GM12891 (cell line): ENCODE results near the gene MSX2. TPM values are rescaled to one million over a fixed set of nuclear protein-coding genes. Genes with fewer than 3 reads are reported as not detected.

Experiments
- DNase-seq: peaks from one replicate; pipeline ENCODE4 v3.0.0; 2011; ENCODE audit warnings: low spot score; ENCODE audit not compliant: insufficient read length
- FAIRE-seq: peaks from 2 replicates; lab custom pipeline; 2011; peaks lifted over from hg19 to GRCh38; lab: Jason Lieb, UNC
- PAX5 ChIP-seq: IDR thresholded peaks from 2 replicates; pipeline ENCODE4 v1.6.1; 2011; ENCODE audit warnings: low read length, moderate library complexity, mild to moderate bottlenecking; ENCODE audit not compliant: insufficient read depth, severe bottlenecking
- POLR2A ChIP-seq: IDR thresholded peaks from 2 replicates; pipeline ENCODE4 v1.6.1; 2011; ENCODE audit warnings: low read depth, low read length, control low read depth
- POLR2AphosphoS5 ChIP-seq: IDR thresholded peaks from 2 replicates; pipeline ENCODE4 v1.6.1; 2011; ENCODE audit warnings: low read depth, low read length, control low read depth
- POU2F2 ChIP-seq: IDR thresholded peaks from 2 replicates; pipeline ENCODE4 v1.6.1; 2011; ENCODE audit warnings: low read depth, mild to moderate bottlenecking, control low read depth, low read length, moderate library complexity
- SPI1 ChIP-seq: IDR thresholded peaks from 2 replicates; pipeline ENCODE4 v1.6.1; 2011; ENCODE audit warnings: low read depth, low read length, control low read depth
- TAF1 ChIP-seq: IDR thresholded peaks from 2 replicates; pipeline ENCODE4 v1.6.1; 2011; ENCODE audit warnings: low read depth, low read length, control low read depth
- polyA plus RNA-seq: library from polyadenylated mRNA; unstranded; fragments of >200 nt; gene quantifications from one replicate; pipeline ENCODE4 v1.2.1, GENCODE V29; 2012; ENCODE audit warnings: low read depth, missing spikeins, inconsistent platforms; ENCODE audit not compliant: missing spikeins

Gene MSX2
- not detected for polyA plus RNA-seq

DNA sequence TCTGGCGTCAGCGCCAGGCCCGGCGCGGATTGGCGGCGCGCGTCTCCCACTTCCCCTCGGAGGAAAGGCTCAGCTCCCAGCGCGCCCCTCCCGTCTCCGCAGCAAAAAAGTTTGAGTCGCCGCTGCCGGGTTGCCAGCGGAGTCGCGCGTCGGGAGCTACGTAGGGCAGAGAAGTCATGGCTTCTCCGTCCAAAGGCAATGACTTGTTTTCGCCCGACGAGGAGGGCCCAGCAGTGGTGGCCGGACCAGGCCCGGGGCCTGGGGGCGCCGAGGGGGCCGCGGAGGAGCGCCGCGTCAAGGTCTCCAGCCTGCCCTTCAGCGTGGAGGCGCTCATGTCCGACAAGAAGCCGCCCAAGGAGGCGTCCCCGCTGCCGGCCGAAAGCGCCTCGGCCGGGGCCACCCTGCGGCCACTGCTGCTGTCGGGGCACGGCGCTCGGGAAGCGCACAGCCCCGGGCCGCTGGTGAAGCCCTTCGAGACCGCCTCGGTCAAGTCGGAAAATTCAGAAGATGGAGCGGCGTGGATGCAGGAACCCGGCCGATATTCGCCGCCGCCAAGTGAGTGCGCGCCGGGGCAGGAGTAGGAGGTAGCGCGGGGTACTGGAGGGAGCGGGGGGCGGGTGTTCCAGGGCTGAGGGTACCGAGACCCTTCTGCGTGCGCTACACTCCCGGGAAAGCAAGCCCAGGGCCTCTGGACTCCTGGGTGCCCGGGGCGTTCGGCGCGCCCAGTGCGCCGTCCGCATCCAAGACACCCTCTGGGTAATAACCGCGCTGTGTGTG, at the start of gene MSX2:
MSX2 (plus strand) TSS at position 99 of the 777 bp plus-strand sequence; CDS start at position 177, 78 bp downstream.
- no peak for DNase-seq
- TF ChIP-seq POLR2A (no peak), SPI1 (no peak), PAX5 (no peak), POLR2AphosphoS5 (no peak)
- FAIRE-seq: no peak

DNA sequence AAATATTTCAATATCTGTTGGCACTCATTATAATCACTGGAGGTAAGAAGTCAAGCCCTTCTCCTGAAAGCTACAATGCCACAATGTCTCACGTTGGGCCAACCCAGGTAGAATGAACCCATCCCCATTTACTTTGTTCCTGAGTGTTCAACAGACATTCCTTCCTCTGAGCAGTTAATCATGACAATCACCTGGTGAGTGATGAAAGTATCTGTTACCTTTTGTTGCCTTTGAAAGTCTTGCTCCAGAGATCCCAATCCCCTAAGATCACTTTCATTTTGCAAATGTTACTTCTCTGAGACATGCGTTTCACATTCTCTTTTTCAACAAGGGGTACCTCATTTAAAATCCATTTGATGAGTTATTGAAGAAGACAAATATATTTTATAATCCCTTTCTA, 49.3 kb upstream of the MSX2 start:
- FAIRE-seq (no peak), DNase-seq (no peak)
- no peak for TF ChIP-seq POLR2AphosphoS5
- no peak for TF ChIP-seq POU2F2
- TF ChIP-seq POLR2A: no peak
- TF ChIP-seq PAX5: no peak
- TF ChIP-seq TAF1: no peak
- no peak for TF ChIP-seq SPI1

DNA sequence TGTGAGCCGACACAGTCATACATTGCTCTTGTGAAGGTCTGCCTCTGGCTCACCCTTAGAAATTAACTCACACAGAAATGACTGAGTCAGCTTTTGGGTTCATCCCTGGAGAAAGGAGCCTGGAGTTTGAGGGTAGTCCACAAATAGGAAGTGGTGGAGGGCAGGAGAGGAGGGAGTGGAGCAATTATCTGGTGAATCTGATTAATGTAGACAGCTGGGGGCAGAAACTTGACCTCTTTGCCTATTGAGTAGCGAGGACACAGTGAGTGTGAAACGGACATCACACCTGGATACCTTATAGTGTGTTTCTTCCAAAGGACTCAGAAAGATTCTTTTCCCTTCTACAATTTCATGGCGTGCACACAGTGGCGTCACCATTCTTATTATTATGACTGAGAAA, 48.5 kb upstream of the MSX2 start:
- FAIRE-seq: no peak
- no peak for DNase-seq
- TF ChIP-seq POU2F2 (no peak), POLR2AphosphoS5 (no peak), TAF1 (no peak), PAX5 (no peak), POLR2A (no peak), SPI1 (no peak)

DNA sequence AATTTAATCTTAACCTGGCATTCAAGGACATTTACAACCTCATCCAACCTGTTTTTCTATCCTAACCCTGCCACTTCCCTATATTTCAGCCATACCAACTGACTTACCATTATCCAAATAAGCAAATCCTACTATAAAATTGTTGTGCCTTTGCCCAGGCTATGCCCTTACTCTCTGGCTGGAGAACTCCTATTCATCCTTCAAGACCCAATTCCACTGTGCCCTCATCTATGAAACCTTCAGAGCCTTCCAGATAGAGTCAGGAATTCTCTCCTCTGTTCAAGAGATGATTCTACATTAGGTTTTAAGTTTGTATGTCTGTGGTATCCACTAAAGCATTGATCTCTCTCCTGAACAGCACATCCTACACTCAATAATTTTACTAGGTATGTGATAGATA, 46.3 kb upstream of the MSX2 start:
- TF ChIP-seq POLR2AphosphoS5 (no peak), POLR2A (no peak), POU2F2 (no peak), PAX5 (no peak)
- FAIRE-seq (no peak), DNase-seq (no peak)

DNA sequence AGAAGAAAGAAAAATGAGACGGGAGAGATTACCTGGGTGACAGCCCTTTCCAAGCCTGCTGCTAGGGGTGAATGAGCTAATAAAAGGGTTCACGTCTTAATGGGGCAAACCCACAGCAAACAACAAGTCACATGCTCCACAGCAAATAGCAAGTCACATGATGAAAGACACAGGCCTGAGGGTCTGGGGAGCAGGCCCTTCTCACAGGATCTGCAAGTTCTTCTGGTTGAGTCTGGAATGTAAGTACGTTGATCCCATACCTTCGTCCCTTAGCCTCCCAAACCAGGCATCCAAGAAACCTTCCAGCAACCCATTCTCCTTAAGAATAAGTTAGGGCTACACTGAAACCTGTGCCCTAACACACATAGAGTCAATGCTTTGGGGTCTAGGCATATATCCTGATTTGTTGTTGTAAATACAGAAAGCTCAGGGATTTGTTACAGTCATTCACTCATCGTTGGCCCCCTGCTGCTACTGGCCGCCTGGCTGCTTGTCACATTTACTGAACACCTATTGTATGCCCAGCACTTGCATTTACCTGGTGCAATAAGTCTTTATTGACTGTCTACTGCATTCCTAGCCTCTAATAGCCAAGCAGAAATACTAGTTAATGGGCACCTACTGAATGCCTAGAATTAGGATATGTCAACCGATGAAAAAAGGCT, 43.3 kb upstream of the MSX2 start:
- DNase-seq: no peak
- TF ChIP-seq TAF1 (no peak), PAX5 (no peak)
- no peak for FAIRE-seq

DNA sequence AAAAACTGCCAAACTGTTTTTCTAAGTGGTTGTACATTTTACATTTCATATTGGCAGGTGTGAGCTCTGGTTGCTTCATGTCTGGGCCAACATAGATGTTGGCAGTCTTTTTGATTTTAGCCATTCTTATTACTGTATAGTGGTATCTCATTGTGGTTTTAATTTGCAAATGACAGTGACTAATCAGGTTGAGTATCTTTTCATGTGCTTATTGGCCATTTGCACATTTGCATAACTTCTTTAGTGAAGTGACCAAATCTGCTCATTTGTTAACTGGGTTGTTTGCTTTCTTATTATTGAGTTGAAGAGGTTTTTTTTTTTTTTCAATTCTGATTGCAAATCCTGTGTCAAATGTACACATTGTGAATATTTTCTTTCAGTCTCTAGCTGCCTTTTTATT, 36.9 kb upstream of the MSX2 start:
- no peak for TF ChIP-seq POLR2A
- TF ChIP-seq TAF1: no peak
- TF ChIP-seq POU2F2: no peak
- TF ChIP-seq PAX5: no peak
- TF ChIP-seq POLR2AphosphoS5: no peak
- TF ChIP-seq SPI1: no peak
- DNase-seq: no peak
- no peak for FAIRE-seq

DNA sequence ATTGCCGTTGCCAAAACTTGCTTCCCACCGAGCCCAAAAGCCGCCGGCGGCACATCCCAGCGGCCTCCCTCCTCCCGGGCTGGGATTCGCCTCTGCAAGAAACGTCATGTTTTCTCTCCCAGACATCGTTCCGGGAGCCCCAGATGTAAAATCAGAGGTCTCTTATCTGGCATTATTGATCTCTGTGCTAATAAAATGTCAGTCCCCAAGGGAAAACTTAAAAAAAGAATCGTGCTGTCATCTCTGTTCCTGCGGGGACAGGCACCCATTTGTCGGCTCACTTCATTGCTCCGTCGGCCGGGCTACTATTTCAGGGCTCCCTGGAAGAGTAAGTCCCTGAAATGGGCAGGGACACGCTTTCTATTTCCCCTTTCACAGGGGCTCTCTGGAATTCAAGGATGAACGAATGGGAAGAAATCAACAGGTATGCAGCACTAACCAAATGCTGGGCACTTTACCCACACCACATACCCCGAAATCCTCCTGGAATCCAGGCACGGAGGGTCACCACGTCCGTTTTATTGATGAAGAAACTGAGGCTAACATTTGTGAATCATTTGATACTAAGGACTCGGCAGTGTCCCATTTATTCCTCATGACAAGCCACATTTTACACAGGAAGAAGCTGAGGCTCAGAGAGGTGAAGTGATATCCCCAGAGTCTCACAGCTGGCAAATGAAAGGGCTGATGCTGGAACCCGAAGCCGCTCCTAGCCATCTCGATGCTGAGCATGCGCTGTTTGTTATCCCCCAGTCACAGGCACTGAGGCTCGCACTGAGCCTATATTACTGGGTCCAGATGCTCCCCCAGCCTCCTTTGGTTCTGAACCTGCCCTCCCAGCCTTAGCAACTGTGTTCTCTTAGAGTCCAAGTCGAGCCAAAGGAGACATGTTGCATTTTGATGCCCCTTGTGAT, 35.7 kb upstream of the MSX2 start:
- TF ChIP-seq POLR2A (no peak), POU2F2 (no peak), SPI1 (no peak), TAF1 (no peak), PAX5 (no peak), POLR2AphosphoS5 (no peak)
- FAIRE-seq (no peak), DNase-seq (no peak)

DNA sequence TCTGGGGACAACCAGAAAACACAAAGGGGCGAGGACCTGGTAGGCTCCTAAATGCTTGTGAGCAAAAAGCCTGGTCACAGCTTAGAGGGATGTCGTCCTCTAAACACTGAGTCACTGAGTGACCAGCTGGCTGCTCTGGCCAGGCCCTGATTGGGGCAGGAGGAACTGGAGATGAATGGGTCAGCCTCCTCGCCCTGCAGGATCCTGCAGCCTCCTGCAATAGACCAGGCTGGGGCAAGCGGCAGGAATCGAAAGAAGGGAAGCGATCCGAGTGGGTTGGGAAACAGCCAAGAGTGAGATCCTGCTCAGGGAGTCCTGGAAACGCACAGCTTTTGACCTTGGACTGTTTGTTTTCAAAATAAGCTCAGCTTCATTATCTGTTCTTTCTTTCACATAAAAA, 34.1 kb upstream of the MSX2 start:
- DNase-seq (no peak), FAIRE-seq (no peak)
- TF ChIP-seq TAF1 (no peak), POLR2AphosphoS5 (no peak), PAX5 (no peak), POU2F2 (no peak), POLR2A (no peak), SPI1 (no peak)

DNA sequence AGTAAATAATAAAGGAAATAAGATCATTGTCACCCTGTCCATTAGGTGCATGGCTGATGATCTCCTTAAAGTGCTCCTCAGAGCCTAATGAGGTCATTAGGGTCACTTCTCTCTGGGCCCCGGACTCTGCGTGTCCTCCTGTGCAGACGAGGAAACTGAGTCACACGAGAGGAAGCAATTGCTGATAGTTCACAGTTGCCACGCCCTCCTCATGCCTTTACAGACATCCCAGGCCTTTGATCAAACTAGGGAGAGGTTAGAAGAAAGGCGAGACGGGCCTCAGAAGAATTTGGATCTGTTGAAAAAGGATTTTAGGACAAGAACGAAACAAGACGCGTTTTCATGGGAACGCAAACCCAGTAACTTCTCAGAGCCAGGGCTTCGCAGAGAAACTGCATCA, 32.0 kb upstream of the MSX2 start:
- FAIRE-seq (no peak), DNase-seq (no peak)
- TF ChIP-seq SPI1 (no peak), POLR2A (no peak), TAF1 (no peak), POLR2AphosphoS5 (no peak), PAX5 (no peak), POU2F2 (no peak)
